GM10248 (cell line): ENCODE results near the gene MLLT1.

Experiments used
- CTCF ChIA-PET: fragments of 300-600 bp; sonication (Branson Sonifier 250); formaldehyde crosslinking; extraction: SDS; loops from one replicate; lab custom pipeline; 2021; ENCODE audit warnings: antibody characterized with exemption; lab: Yijun Ruan, JAX
- POLR2A ChIA-PET: fragments of 350-650 bp; sonication (Branson Sonifier 250); formaldehyde crosslinking; extraction: SDS; loops from one replicate; lab custom pipeline; 2020; ENCODE audit warnings: antibody characterized with exemption; lab: Yijun Ruan, JAX
- DNase-seq: peaks from one replicate; pipeline ENCODE4 v3.0.0; 2012; ENCODE audit errors: extremely low spot score
- CTCF ChIP-seq: IDR thresholded peaks from 2 replicates; pipeline ENCODE4 v1.5.1; 2012; ENCODE audit warnings: mild to moderate bottlenecking, low read depth; ENCODE audit errors: extremely low read depth, missing control alignments, control extremely low read depth

The MLLT1 gene

DNA sequence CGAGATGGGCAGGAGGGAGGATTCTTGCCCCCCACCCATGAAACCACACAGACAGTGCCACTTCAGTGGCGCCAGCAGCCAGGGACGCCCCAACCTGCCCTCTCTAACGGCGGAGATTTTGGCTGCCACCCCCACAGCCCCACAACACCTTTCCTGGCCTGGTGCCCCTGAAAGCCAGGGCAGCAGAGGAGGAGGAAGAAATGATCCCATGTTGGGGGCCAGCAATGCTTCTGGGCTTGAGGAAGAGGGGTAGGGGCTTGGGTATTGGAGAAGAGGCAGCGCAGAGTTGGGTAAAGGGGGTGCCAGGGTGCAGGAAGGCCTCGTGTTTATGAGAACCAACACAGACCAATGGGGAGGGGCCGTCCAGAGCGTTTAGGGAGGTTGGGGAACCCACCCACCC is 1.7 kb downstream of the MLLT1 start:
- POLR2A ChIA-PET: no interaction called here
- no peak for TF ChIP-seq CTCF
- DNase-seq: no peak
- CTCF ChIA-PET: no interaction called here

GRCh38 chr19:6276447-6276846 is 3.3 kb downstream of the MLLT1 start:
- DNase-seq: no peak
- POLR2A ChIA-PET: no interaction called here
- CTCF ChIA-PET: interaction anchor here (1.0 to 2.2 kb wide), 3 partner anchors 23 to 58 kb away, joined by 3 to 8 read pairs (median 3); no protein-coding TSS in a partner anchor
- TF ChIP-seq CTCF: no peak

- TF ChIP-seq CTCF: no peak
- ChIA-PET POLR2A (no interaction called here), CTCF (interaction anchor here (1.1 to 2.2 kb wide), 2 partner anchors 9 to 57 kb away, joined by 3 to 8 read pairs; no protein-coding TSS in a partner anchor)
- no peak for DNase-seq
Observed at GRCh38 chr19:6275170-6275744, 4.5 kb downstream of the MLLT1 start.

- no peak for DNase-seq
- TF ChIP-seq CTCF: no peak
- POLR2A ChIA-PET: no interaction called here
- CTCF ChIA-PET: interaction anchor here (1.1 to 2.2 kb wide), 2 partner anchors 9 to 56 kb away, joined by 3 to 8 read pairs; no protein-coding TSS in a partner anchor
Observed at GRCh38 chr19:6274756-6275155, 5.0 kb downstream of the MLLT1 start.

DNA sequence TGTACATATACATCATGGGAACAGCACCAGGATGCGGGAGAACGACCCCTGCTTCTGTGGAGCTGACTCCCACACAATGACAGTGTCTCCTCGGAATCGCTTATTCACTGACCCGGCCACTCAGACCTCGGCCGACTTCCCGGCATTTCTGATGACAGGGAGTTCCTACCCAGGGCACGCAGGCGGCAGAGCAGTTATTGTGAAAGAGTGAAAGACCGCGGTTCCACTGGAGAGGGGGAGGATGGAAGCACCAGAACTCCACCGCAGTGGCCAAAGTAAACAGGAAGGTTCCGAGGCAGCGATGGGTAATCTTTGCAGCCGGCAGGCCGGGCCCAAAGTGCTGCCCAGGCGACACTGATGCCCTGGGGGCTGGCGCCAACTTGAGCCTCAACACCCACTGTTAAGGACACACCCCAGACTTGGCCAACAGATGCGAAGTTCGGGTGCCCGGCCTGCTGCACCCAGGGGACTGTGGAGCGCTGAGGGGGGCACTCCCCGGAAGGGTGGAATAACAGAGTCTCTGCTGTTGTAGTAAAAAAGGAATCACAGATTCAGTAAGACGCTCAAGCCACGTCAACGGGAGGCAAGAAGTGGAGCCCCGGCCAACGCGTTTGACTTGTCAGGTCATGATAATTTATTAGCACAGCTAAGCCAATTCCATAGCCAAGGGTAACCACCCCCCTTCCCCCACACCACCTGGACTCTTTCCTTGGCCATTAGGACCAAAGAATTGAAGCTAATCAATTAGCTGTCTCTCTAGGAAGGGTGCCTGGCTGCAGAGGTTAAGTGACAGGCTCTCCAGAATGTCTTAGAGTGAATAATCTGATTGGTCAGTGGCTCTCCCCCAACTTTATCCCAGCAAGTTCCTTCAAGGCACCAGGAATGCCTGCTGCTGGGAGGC is 5.8 kb downstream of the MLLT1 start:
- TF ChIP-seq CTCF: no peak
- ChIA-PET POLR2A (no interaction called here), CTCF (interaction anchor here (1.1 to 2.2 kb wide), 2 partner anchors 8 to 56 kb away, joined by 3 to 8 read pairs; no protein-coding TSS in a partner anchor)
- no peak for DNase-seq

DNA sequence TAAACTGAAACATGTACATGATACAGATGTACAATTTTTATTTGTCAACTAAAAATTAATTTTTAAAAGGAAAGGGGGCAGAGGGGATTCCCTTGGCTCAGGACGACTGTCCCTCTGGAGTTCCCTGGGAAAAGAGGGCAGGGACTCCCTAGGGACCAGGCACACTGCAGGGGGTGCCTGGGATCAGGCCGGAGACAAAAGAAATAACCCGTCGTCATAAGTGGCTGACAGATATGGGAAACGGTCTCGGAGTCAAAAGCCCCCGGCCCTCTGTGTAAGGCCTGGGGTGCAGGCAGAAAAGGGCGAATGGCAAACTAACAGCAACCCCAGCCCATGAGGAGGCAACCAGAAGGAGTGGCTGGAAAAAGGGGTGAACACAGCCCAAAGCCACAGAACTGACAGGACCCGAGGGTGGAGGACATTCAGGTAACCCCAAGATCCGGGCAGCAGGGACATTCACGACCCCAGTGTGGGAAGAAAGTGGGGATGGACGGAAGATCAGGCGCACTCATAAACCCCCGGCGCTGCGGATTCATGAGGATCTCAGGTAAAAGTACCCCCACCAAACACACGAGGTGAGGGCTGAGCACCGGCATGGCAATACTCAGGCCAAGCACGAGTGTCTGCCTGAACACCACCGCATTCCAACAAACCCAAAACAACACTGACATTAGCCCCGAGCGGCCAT is 6.7 kb downstream of the MLLT1 start:
- ChIA-PET CTCF (no interaction called here), POLR2A (no interaction called here)
- no peak for DNase-seq
- no peak for TF ChIP-seq CTCF
